ENCODE measurements around the gene SLC25A30.

Gene SLC25A30

DNA sequence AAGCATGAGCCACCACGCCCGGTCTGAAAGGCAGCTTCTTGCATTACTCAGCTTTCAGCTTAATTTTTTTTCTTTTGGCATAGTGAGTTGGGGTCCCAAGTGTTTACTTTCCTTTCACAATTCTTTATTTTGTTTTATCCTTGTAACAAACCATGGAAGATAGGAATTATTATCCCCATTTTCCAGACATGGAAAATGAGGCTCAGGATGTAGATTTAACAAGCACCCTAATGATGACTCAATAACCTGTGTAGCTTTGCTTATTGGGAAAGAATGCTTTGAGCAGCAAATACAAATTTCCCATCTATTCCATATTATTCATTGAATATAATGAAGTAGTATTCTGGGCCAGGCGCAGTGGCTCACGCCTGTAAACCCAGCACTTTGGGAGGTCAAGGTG is 33.1 kb upstream of the SLC25A30 start:
- no peak overlapping the region for H3K27ac ChIP-seq
- TF ChIP-seq ZFX (IDR thresholded peaks at IDR 0.05), result no peak
- TF ChIP-seq, protein P1, sequence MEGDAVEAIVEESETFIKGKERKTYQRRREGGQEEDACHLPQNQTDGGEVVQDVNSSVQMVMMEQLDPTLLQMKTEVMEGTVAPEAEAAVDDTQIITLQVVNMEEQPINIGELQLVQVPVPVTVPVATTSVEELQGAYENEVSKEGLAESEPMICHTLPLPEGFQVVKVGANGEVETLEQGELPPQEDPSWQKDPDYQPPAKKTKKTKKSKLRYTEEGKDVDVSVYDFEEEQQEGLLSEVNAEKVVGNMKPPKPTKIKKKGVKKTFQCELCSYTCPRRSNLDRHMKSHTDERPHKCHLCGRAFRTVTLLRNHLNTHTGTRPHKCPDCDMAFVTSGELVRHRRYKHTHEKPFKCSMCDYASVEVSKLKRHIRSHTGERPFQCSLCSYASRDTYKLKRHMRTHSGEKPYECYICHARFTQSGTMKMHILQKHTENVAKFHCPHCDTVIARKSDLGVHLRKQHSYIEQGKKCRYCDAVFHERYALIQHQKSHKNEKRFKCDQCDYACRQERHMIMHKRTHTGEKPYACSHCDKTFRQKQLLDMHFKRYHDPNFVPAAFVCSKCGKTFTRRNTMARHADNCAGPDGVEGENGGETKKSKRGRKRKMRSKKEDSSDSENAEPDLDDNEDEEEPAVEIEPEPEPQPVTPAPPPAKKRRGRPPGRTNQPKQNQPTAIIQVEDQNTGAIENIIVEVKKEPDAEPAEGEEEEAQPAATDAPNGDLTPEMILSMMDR (conservative IDR thresholded peaks at IDR 0.05), result no peak

DNA sequence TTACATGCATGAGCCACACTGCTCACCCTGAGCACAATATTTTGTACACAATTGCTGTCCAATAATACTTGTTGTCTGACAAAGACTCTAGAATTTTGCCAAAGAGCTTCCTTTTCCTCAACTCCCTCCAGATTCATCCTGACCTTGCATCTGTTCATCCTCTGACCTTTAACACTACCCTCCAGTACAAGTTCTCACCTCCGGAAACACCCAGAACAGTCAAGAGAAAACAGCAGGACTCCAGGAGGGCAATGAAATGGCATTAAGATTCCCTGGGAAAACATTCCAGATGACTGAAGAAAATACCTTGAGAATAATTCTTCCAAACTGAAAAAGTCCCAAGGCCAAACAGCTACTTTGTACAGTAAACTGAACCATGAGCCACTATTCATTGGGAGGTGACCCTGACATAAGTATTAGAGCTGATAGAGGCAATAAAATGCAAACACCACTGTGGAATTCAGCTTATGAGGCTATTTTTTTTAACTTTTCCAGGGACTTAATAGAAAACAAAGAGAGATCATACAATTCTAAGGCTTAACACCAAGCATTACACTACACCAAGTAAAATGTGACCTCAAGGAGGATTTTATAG is 30.9 kb upstream of the SLC25A30 start:
- no peak for TF ChIP-seq ZFX (IDR thresholded peaks at IDR 0.05)
- TF ChIP-seq, protein P1 (conservative IDR thresholded peaks at IDR 0.05), result no peak
- H3K27ac ChIP-seq, result no peak overlapping the region

DNA sequence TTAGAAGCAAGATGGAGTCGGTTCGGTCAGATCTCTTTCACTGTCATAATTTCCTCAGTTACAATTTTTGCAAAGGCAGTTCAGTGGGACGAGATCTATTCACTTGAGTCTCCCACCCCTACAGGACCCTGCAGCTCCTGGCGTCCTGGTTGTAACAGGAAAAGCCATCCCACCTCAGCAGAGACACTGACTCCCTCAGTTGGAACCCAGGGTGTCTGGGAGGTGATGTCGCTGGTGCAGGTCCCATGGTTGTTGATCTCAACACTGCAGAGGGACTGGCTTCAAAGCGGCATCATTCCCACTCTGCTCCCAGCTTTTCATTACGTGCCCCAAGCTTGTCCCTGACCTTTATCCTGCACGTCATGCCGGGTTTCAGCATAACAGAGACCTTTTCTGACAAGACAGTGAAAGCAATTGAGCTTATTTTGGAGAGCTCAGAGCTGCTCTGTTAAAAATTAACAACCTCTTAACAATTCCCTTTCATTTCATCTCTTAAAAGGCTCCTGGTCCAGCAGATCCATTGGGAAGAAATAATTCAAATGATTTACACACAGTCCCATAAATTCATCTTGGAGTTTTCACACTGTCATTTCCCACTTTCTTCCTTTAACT is 29.0 kb upstream of the SLC25A30 start:
- H3K27ac ChIP-seq, result no peak overlapping the region
- no peak for TF ChIP-seq ZFX (IDR thresholded peaks at IDR 0.05)
- TF ChIP-seq, protein P1 (conservative IDR thresholded peaks at IDR 0.05), result no peak

DNA sequence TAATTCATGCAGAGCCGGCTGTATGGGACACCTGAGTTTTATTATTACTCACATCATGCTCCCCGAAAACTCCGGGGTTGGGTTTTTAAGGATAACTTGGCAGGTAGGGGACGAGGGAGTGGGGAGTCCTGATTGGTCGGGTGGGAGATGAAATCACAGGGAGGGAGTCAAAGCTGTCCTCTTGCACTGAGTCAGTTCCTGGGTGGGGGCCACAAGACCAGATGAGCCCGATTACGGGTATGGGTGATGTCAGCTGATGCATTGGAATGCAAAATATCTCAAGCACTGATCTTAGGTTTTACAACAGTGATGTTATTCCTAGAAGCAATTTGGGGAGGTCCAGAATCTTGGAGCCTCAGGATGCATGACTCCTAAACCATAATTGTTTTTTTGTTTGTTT is 28.0 kb upstream of the SLC25A30 start:
- TF ChIP-seq, protein P1 (conservative IDR thresholded peaks at IDR 0.05), result no peak
- no peak for TF ChIP-seq ZFX (IDR thresholded peaks at IDR 0.05)
- H3K27ac ChIP-seq, result no peak overlapping the region

DNA sequence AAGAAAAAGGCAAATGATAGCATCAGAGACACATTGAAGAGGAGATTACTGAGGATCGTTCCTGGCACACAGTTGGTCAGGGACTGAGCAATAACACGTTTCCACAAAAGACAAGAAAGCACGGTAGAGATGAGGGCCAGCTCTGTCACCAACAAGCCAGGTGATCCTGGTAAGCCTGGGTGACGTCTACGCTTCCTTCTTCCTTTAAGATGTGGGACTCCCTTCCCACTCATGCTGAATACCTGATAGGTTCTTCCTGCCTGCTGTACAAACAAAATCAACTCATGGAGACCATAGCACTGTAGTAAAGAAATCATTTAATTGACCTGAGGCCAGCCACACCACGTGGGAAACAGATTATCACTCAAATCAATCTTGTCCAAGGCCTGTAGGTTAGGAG is 26.9 kb upstream of the SLC25A30 start:
- TF ChIP-seq, protein P1 (conservative IDR thresholded peaks at IDR 0.05), result no peak
- TF ChIP-seq ZFX (IDR thresholded peaks at IDR 0.05), result no peak
- H3K27ac ChIP-seq, result no peak overlapping the region

DNA sequence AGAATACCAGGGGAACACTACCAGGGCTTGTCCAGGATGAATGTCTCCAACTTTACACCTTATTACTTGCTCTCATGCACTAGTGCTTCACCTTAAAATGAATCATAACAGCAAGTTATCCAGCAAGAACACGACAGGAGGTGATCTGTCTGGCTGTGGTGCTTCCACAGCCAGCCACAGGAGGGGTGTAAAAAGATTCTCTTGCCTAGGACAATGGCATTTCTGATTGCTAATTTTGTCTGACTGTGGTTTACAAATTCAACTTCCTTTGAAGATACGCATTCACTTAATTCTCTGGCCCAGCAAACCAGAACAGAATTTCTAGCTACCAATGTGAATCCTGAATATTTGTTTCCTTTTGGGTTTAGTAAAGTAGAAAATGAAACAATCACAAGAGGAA is 23.5 kb upstream of the SLC25A30 start:
- no peak overlapping the region for H3K27ac ChIP-seq

More for the DNA sequence above, 23.5 kb upstream of the SLC25A30 start:
- no peak for TF ChIP-seq ZFX (IDR thresholded peaks at IDR 0.05)
- TF ChIP-seq, protein P1 (conservative IDR thresholded peaks at IDR 0.05), result no peak; the same call in 1 of the 2 replicates

Data from C4-2B (cell line).